ENCODE results near the gene ROBO1.

ROBO1 gene

DNA sequence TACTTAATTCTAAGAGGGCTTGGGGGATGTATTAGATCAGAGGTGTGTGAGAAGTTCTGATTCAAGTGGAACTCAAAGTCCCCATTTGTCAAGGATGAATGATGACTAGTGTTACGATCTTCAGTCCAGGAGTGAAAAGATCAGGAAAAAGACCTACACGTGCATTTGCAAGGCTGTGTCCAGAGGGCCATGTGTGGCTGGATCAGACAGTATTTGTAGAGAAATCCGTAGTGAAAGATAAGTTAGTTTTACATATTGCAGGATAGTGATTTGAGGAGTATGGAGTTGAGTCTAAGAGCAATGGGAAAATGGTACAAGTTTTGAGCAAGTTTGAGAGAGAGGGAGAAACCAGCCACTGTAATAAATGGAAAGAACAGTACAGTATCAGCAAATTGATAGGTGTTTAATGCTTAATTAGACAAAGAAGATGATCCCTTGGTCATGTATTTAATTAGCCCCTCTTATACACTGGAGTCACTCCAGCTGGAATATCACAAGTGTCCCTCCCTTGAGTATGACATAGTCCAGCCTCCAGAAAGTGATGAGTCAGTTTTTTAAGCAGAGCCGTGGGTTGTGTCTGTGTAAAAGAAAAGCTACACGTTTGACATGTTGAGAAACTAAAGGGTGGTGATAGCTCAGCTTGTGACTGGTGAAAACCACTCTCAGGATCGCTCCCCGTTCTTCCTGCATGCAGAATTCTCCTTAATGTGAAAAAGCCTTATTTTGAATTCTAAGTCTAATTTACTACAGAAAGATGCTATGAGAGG lies 348.8 kb downstream of the ROBO1 start:
- Mint-ChIP-seq H3K4me3 (no peak overlapping the region), H3K9me3 (peaks cover 20% of the 10 kb centered on the region), H3K27ac (no peak overlapping the region), H3K27me3 (no peaks in the 10 kb centered on the region), H3K4me1 (no peaks in the 10 kb centered on the region), H3K36me3 (ENCODE audit: low read depth) (no peaks in the 10 kb centered on the region)
- DNase-seq (no peak), ATAC-seq (no peak)

DNA sequence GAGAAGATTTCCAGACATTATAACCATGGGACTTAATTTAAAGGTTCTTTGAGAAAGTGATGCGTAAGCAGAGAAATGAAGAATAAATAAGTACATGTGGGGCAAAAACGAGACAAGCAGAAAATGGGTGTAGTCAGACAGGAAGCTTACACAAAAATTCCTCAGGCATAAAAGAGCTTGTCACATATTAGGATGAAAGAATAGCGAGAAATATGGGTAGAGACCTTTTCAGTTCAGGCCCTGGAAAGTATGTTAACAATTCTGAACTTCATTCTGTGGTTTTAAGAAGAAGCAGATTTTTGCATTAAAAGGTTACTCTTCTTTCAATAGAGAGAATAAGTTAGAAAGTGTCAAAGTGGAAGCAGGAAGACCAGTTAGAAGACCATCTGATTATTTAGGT lies 352.4 kb downstream of the ROBO1 start:
- DNase-seq (no peak), ATAC-seq (no peak)
- no peak overlapping the region for H3K27ac Mint-ChIP-seq
- no peaks in the 10 kb centered on the region for H3K4me1 Mint-ChIP-seq
- H3K27me3 Mint-ChIP-seq: no peaks in the 10 kb centered on the region
- H3K36me3 Mint-ChIP-seq (ENCODE audit: low read depth): no peaks in the 10 kb centered on the region
- peaks cover 23% of the 10 kb centered on the region for H3K9me3 Mint-ChIP-seq
- no peak overlapping the region for H3K4me3 Mint-ChIP-seq

DNA sequence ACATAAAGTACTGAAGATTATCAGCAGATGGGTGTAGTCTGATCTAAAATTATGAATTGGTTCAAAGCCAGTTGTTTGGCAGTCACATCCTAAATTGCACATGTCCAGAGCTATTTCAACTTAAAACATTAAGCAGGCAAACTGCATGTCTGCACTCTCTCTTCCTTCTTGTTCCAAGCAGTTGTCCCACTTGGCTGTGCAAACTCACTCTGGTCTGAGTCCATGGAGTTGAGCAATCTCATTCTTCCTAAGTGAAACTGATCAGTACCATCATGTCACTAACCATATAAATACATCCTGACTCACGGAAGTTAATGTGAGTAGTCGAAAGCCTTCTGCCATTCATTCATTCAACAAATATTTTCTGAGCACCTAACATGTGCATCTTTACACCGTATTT lies 353.0 kb downstream of the ROBO1 start:
- no peak overlapping the region for H3K27ac Mint-ChIP-seq
- ATAC-seq (no peak), DNase-seq (no peak)
- H3K4me3 Mint-ChIP-seq: no peak overlapping the region
- peaks cover 23% of the 10 kb centered on the region for H3K9me3 Mint-ChIP-seq
- H3K36me3 Mint-ChIP-seq (ENCODE audit: low read depth): no peaks in the 10 kb centered on the region
- no peaks in the 10 kb centered on the region for H3K27me3 Mint-ChIP-seq
- H3K4me1 Mint-ChIP-seq: no peaks in the 10 kb centered on the region

DNA sequence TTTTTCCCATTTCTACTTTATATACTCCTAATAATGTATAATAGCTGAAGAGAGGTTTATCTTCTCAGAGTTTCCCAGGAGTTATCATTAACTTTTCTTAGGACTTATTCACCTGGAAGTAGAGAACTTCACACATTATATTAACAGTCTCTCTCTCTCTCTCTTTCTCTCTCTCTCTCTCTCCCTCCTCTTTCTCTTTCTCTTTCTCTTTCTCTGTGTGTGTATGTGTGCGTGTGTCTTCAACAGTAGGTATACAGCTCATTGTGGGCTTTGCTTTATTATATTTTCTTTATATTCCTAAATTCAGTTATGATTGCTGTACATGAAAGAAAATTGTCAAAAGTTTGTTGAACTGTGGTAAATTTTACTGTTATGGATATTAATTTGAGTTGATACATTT lies 353.8 kb downstream of the ROBO1 start:
- ATAC-seq: no peak
- H3K4me3 Mint-ChIP-seq: no peak overlapping the region
- peaks cover 21% of the 10 kb centered on the region for H3K9me3 Mint-ChIP-seq
- H3K36me3 Mint-ChIP-seq (ENCODE audit: low read depth): no peaks in the 10 kb centered on the region
- H3K27me3 Mint-ChIP-seq: no peaks in the 10 kb centered on the region
- DNase-seq: no peak
- no peaks in the 10 kb centered on the region for H3K4me1 Mint-ChIP-seq
- H3K27ac Mint-ChIP-seq: no peak overlapping the region

DNA sequence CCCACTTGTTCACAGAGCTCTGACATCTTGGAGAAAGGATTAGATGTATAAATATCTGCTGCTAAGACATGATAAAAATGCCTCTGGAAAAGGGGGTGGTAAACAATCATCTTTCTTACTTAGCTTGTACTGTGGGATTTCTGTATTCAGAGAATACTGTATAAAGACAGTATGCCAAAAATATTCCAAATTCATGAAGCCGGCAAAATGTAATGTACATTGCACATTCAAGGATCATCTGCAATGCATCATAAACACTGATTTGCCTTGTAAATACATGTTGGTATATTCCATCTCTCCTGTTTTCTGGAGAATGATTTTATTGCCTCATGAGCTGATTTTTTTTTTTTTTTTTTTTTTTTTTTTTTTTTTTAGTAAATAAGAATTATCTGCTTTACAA lies 355.3 kb downstream of the ROBO1 start:
- Mint-ChIP-seq H3K36me3 (ENCODE audit: low read depth) (no peaks in the 10 kb centered on the region), H3K27ac (no peak overlapping the region), H3K27me3 (no peaks in the 10 kb centered on the region), H3K9me3 (peaks cover 18% of the 10 kb centered on the region), H3K4me1 (no peaks in the 10 kb centered on the region), H3K4me3 (no peak overlapping the region)
- no peak for DNase-seq
- no peak for ATAC-seq

DNA sequence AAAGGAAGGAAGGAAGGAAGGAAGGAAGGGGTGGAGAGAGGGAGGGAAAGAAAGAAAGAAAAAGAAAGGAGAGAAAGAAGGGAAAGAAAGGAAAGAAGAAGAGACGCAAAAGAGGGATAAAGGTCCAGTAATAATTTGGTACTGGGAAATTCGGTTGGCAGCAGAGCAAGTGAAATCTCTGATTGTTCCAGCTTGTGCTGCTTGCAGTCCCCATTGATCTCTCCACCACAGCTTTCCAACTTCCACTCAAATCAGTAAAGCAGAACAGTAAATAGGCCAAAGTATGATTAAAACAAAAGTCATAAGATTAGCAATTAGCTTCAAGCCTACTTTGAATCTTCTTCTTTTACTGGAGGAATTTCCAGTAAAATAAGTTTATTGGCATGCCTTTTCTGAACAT lies 357.2 kb downstream of the ROBO1 start:
- H3K4me1 Mint-ChIP-seq: no peaks in the 10 kb centered on the region
- no peak for ATAC-seq
- no peaks in the 10 kb centered on the region for H3K27me3 Mint-ChIP-seq
- DNase-seq: no peak
- H3K36me3 Mint-ChIP-seq (ENCODE audit: low read depth): no peaks in the 10 kb centered on the region
- peaks cover 13% of the 10 kb centered on the region for H3K9me3 Mint-ChIP-seq
- no peak overlapping the region for H3K27ac Mint-ChIP-seq
- no peak overlapping the region for H3K4me3 Mint-ChIP-seq

DNA sequence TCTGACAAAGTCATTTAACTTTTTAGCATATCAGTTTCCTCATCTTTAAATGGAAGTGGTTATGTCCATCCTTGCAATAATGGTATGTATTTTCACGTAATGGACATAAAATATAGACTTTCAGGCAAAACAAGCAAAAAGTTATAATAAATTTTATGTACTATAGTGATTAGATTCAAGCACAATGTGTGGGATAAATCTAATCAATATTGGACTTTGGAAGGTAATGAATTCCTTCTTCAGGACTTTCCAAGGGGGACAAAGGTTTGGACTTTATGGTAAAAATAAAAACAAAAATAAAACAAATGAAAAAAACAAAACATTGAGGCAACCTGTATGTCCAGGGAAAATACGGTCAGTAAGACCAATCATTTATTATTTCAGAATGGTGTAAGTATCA lies 357.7 kb downstream of the ROBO1 start:
- Mint-ChIP-seq H3K36me3 (ENCODE audit: low read depth) (no peaks in the 10 kb centered on the region), H3K27ac (no peak overlapping the region), H3K27me3 (no peaks in the 10 kb centered on the region), H3K4me1 (no peaks in the 10 kb centered on the region), H3K9me3 (peaks cover 8% of the 10 kb centered on the region), H3K4me3 (no peak overlapping the region)
- ATAC-seq: no peak
- no peak for DNase-seq

DNA sequence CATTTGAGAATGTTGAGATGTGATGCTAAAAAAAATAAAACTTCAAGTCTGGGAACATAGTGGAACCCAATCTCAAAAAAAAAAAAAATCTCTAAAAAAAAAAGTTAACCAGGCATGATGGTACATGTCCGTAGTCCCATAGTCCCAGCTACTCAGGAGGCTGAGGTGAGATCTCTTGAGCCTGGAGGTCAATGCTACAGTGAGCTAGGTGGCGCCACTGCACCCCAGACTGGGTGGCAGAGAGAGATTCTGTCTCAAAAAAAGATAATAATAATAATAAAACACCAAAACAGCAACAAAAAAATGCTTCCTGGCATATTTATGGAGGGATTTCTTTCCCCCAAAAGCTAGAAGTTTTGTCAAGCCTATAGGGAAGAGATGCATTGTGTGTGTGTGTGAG lies 361.6 kb downstream of the ROBO1 start:
- Mint-ChIP-seq H3K27me3 (no peaks in the 10 kb centered on the region), H3K4me3 (no peak overlapping the region), H3K27ac (no peak overlapping the region), H3K4me1 (no peaks in the 10 kb centered on the region), H3K9me3 (no peaks in the 10 kb centered on the region), H3K36me3 (ENCODE audit: low read depth) (no peaks in the 10 kb centered on the region)
- ATAC-seq: no peak
- no peak for DNase-seq

DNA sequence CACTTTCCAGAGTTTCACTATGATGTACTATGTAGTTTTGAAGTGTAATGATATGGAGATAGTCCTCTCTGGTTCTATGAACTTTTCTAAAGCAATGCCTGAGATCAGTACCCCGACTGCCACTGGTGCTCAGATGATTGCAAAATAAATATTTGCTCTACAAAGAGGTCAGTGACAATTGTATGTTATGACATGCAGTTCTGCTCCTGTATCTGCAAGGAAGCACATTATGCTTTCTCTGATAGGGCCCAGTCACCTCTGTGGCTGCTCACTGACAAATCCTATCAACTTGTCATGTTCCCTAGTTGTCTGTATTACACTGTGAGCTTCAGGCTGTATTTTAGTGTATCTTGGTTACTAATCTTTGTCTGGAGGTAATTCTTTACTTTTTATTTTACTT lies 362.6 kb downstream of the ROBO1 start:
- Mint-ChIP-seq H3K4me1 (no peaks in the 10 kb centered on the region), H3K36me3 (ENCODE audit: low read depth) (no peaks in the 10 kb centered on the region), H3K4me3 (no peak overlapping the region), H3K9me3 (peaks cover 3% of the 10 kb centered on the region), H3K27me3 (no peaks in the 10 kb centered on the region), H3K27ac (no peak overlapping the region)
- DNase-seq (no peak), ATAC-seq (no peak)

DNA sequence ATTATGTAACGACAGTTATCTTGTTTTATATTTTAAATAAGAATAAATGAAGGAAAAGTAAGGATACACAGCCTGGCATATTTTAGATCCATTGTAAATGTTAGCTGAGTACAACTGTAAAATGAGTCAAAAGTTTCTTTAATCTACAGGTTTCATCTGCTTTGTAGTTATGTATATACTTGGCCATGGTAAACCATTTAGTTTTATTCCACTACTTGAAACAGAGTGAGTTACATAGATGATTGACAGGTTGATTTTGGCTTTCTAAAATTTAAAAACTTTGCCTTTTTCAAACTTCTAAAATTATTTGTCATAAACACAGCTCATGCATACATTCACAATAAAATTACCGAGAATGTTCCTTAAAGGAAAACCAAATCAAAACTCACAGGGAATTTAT lies 371.2 kb downstream of the ROBO1 start:
- Mint-ChIP-seq H3K27ac (no peak overlapping the region), H3K36me3 (ENCODE audit: low read depth) (no peaks in the 10 kb centered on the region), H3K4me3 (no peak overlapping the region), H3K4me1 (no peaks in the 10 kb centered on the region), H3K27me3 (no peaks in the 10 kb centered on the region), H3K9me3 (peaks cover 5% of the 10 kb centered on the region)
- DNase-seq: no peak
- no peak for ATAC-seq

DNA sequence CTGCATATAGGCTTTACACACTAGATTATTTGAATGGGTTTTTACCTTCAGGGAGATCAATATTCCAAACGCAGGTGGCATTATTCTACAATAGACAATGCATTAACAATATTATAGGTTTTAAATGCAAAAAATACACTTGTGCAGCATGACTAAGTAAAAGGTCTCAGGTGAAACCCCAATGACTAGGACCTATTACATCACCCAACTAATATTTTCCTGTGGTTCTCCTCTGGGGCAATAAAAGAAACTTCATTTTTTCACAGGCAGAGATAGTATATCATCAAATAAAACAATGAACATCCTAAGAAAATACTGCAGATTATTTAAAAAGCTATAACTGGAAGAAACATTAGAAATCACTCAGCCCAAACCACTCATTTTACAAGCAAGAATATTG lies 375.3 kb downstream of the ROBO1 start:
- no peak for DNase-seq
- H3K4me3 Mint-ChIP-seq: no peak overlapping the region
- H3K9me3 Mint-ChIP-seq: no peaks in the 10 kb centered on the region
- no peak for ATAC-seq
- no peaks in the 10 kb centered on the region for H3K27me3 Mint-ChIP-seq
- no peak overlapping the region for H3K27ac Mint-ChIP-seq
- H3K4me1 Mint-ChIP-seq: no peaks in the 10 kb centered on the region
- H3K36me3 Mint-ChIP-seq (ENCODE audit: low read depth): no peaks in the 10 kb centered on the region

DNA sequence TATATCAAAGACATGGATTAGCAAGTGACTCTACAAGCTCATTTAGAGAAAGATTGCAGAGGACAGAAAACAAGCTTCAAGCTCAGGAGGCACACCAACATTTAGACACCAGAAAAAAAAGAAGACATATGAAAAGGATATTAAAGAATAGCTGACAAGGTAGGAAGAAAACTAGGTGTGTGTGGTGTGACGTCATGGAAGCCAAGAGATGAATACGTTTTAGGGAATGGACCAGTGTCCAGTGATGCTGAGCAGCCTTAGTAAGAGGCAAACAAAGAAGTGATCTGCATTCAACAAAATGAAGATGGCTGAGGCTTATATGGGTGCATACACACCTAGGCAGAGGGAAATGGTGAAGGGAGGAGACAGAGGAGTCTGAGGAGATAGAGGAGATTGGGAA lies 377.4 kb downstream of the ROBO1 start:
- Mint-ChIP-seq H3K4me3 (no peak overlapping the region), H3K36me3 (ENCODE audit: low read depth) (no peaks in the 10 kb centered on the region), H3K4me1 (no peaks in the 10 kb centered on the region), H3K27me3 (no peaks in the 10 kb centered on the region), H3K27ac (no peak overlapping the region), H3K9me3 (no peaks in the 10 kb centered on the region)
- no peak for DNase-seq
- ATAC-seq: no peak

DNA sequence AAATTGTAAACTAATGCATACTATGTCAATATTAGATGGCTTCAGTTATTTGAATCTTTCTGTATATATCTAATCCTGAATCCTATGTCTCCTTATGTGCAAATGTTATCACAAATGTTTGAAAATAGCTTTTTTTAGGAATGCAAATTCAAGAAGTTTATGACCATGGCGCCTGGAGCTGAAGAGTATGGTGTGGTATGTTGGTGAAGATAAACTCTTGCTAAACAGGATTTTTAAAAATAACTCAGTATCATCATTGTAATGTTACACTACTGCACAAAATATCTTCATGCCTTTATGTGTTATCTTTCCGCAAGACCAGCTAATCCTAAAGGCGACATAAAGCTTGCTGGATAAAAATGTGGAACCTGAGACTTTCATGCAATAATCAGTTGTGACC lies 382.6 kb downstream of the ROBO1 start:
- Mint-ChIP-seq H3K4me3 (no peak overlapping the region), H3K27me3 (no peaks in the 10 kb centered on the region), H3K27ac (no peak overlapping the region), H3K9me3 (peaks cover 4% of the 10 kb centered on the region), H3K36me3 (ENCODE audit: low read depth) (no peaks in the 10 kb centered on the region), H3K4me1 (no peaks in the 10 kb centered on the region)
- ATAC-seq (no peak), DNase-seq (no peak)

DNA sequence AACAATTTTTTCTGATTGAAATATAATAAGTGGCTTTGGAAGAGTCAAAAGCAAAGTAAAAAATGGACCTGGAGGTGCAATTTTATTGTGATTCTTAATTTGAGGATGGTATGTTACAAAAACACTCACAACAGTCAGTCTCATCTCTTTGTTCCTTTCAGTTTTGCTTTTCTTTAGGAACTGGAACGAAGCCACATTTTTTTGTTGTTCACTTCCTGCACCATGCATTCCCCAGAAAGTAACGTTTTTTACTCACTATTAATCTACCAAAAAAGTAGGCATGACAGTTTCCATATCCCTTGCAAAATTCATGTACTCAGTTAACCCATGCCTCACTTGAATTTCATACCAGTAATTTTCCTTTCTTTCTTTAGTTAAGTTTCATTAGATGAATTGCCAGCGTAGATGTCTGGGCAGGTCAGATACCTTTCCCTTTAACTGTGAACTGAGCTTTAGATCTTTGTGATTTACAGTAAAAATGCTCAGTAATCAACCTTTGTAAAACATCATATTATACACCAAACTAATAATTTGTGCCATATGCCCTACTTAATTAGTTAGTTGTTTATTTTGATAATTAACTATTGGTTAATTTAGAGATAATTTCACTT lies 384.3 kb downstream of the ROBO1 start:
- Mint-ChIP-seq H3K36me3 (ENCODE audit: low read depth) (no peaks in the 10 kb centered on the region), H3K9me3 (peaks cover 8% of the 10 kb centered on the region), H3K4me3 (no peak overlapping the region), H3K27ac (no peak overlapping the region), H3K27me3 (no peaks in the 10 kb centered on the region), H3K4me1 (no peaks in the 10 kb centered on the region)
- DNase-seq (no peak), ATAC-seq (no peak)

DNA sequence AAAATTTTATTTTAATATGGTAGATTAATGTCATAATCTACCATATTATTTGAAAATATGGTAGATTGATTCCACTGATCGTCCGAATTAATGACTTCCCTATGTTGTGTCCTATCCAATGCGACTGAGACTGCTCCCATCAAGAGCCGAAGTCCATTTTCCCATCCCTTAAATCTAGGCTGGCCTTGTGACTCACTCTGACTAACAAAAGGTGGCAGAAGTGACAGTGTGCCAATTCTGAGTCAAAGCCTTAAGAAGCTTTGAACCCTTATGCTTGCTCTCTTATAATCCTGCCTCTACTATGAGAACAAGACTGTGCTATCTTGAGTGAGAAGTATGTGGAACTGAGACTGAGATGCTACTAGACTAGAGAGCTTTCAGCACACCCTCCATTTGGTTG lies 387.2 kb downstream of the ROBO1 start:
- ATAC-seq (no peak), DNase-seq (no peak)
- Mint-ChIP-seq H3K4me1 (no peaks in the 10 kb centered on the region), H3K27me3 (no peaks in the 10 kb centered on the region), H3K4me3 (no peak overlapping the region), H3K27ac (no peak overlapping the region), H3K9me3 (peaks cover 8% of the 10 kb centered on the region), H3K36me3 (ENCODE audit: low read depth) (no peaks in the 10 kb centered on the region)

DNA sequence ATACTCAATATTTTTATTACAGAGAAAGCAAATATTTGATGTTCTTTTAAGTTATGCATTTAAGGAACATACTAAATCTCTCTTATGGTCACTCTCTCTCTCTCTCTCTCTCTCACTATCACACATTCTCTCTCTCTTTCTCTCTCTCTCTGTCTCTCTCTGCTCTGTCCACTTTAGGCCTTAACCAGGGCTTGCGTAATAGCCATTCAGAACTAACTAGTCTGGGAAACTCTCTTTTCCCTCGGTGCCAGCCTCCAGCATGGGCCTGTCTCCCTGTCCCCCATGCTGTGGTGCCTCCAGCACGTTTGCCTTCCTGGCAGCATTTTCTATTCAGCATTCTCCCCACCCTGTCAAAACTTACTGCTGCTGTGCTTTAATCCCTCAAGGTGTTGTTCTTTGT lies 389.7 kb downstream of the ROBO1 start:
- DNase-seq: no peak
- H3K9me3 Mint-ChIP-seq: peaks cover 8% of the 10 kb centered on the region
- ATAC-seq: no peak
- no peak overlapping the region for H3K27ac Mint-ChIP-seq
- no peaks in the 10 kb centered on the region for H3K36me3 Mint-ChIP-seq (ENCODE audit: low read depth)
- no peaks in the 10 kb centered on the region for H3K27me3 Mint-ChIP-seq
- no peak overlapping the region for H3K4me3 Mint-ChIP-seq
- no peaks in the 10 kb centered on the region for H3K4me1 Mint-ChIP-seq
